ENCODE data around the gene TMOD1.

Gene TMOD1

DNA sequence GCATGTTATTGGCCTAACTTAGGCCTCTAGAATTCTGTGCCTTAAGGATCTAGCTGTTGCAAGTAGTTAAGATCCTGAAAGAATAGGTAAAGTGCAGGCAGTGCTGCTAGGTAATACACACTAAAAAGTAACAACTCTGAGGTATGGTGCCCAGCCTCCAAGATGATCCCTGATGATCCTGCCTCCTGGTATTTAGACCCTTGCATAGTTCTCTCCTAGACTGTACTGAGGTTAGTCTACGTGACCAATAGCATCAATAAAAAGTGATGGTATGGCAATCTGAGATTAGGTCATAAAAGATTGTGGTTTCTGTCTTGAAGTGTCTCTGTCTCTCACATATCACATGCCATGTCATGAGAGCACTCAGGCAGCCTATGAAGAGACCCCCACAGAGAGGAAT lies 122.5 kb downstream of the TMOD1 start:
- no peak for TF ChIP-seq ZNF274 (IDR thresholded peaks at IDR 0.05; ENCODE audit: low read depth, low read length)
- H3K4me3 ChIP-seq (ENCODE audit: low read length): no peak overlapping the region

DNA sequence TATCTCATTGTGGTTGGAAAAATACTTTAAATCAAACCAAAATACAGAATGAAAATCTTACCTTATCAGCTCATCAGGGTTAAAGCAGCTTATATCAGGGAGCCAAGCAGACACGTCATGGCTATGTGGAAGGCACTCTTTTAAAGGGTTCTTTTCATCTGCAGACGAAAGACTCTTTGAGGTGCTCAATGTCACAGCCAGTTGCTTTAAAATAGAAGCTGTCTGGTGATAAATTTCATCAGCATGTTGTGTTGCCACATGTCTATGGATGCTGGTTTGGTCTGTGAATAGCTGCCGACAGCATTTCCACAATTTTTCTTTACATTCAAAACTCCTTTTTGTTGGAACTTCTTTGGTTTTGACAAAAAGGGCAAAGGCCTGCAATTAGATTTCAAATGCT lies 124.2 kb downstream of the TMOD1 start:
- H3K4me3 ChIP-seq (ENCODE audit: low read length): no peak overlapping the region
- no peak for TF ChIP-seq ZNF274 (IDR thresholded peaks at IDR 0.05; ENCODE audit: low read depth, low read length)

DNA sequence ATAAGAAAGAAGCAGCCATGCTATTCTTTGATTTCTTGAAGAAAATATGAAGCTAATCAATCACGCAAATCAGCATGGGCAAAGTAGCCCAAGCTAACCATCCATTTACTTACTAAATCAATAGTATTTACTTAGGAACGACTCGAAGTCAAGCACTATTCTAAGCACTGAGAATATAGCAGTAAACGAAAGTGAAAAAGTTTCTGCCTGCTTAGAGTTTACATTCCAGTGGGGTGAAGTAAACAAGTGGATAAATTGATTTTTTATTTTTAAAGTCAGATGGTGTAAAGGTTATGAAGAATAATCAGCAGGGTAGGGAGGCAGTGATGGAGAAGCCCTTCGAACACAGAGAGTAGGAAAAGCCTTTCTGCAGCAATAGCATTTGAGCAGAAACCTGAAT lies 126.2 kb downstream of the TMOD1 start:
- H3K4me3 ChIP-seq (ENCODE audit: low read length): no peak overlapping the region
- TF ChIP-seq ZNF274 (IDR thresholded peaks at IDR 0.05; ENCODE audit: low read depth, low read length): no peak

DNA sequence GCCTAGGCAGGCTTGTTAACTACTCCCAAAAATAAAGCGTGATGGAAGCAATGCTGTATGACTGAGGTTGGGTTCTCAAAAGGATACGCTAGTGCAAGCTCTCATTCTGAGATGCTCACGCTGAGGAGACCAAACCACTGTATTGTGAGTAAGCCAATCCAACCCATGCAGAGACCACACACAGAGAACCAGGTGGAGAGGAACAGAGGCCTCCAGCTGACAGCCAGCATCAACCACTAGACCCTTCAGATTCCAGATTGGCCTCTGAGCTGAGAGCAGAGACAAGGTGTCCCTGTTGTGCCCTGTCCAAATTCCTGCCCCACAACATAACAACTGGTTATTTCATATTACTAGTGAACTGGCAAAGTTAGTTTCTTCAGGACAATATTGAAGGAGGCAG lies 127.2 kb downstream of the TMOD1 start:
- TF ChIP-seq ZNF274 (IDR thresholded peaks at IDR 0.05; ENCODE audit: low read depth, low read length): no peak
- no peak overlapping the region for H3K4me3 ChIP-seq (ENCODE audit: low read length)

DNA sequence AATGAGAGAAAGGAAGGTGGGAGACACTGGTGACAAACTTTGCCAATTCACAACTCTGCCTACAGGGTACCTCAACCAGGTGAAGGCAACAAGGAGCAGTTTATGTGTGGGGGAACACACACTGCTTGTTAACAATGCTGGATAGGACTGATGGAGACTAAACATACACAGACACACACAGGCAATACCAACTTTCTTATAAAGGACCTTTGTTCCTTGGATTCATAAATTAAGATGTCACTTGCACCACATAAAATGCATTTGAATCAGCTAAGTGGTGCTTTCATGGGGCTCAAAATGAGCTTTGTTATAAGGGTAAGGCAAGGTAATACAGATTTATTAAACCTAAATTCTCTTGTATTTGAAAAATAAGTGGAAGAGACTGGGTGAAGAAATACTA lies 127.7 kb downstream of the TMOD1 start:
- no peak overlapping the region for H3K4me3 ChIP-seq (ENCODE audit: low read length)
- no peak for TF ChIP-seq ZNF274 (IDR thresholded peaks at IDR 0.05; ENCODE audit: low read depth, low read length)

DNA sequence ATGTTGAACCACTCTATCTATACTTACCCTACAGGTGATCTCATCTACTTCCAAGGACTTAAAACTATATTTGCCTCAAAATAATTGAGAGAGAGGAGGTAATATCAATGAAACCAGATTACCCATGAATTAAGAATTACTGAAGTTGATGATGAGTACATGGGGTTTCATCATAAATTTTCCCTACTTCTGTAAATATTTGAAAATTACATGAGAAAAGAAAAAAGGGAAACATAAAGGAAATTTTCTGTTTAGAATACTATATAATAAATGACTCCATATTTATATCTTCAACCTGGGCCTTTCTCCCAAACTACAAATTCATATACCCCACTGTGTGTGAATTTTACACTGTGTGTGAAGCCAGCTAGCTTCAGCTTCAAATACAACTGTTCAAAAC lies 129.1 kb downstream of the TMOD1 start:
- no peak overlapping the region for H3K4me3 ChIP-seq (ENCODE audit: low read length)
- TF ChIP-seq ZNF274 (IDR thresholded peaks at IDR 0.05; ENCODE audit: low read depth, low read length): no peak

DNA sequence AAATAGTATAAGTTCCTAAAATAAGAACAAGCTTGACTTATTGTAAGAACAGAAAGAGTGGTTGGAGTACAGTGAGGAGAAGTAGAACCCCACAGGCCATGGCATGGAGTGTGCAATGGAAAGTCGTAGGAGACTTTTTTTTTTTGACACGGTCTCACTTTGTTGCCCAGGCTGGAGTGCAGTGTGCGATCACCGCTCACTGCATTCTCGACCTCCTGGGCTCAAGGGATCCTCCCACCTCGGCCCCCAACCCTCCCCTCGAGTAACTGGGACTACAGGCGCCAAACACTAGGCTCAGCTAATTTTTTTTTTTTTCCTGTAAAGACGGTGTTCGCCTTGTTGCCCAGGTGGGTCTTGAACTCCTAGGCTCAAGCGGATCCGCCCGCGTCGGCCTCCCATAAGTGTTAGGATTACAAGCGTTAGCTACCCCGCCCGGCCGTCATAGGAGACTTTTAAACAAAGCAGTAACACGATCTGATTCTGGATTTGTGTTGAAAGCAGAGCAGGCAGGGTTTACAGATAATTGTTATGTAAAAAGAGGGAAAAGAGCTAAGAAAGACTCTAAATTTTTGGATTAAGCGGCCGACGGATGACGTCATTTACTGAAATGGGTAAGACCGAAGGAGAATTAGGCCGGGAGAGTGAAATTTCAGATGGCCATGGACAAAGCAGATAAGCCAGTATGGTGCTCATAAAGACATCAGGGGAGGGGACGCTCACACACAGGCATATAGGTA lies 130.9 kb downstream of the TMOD1 start:
- peak overlapping the region; percentile 89 for H3K4me3 ChIP-seq (ENCODE audit: low read length)
- no peak for TF ChIP-seq ZNF274 (IDR thresholded peaks at IDR 0.05; ENCODE audit: low read depth, low read length)

DNA sequence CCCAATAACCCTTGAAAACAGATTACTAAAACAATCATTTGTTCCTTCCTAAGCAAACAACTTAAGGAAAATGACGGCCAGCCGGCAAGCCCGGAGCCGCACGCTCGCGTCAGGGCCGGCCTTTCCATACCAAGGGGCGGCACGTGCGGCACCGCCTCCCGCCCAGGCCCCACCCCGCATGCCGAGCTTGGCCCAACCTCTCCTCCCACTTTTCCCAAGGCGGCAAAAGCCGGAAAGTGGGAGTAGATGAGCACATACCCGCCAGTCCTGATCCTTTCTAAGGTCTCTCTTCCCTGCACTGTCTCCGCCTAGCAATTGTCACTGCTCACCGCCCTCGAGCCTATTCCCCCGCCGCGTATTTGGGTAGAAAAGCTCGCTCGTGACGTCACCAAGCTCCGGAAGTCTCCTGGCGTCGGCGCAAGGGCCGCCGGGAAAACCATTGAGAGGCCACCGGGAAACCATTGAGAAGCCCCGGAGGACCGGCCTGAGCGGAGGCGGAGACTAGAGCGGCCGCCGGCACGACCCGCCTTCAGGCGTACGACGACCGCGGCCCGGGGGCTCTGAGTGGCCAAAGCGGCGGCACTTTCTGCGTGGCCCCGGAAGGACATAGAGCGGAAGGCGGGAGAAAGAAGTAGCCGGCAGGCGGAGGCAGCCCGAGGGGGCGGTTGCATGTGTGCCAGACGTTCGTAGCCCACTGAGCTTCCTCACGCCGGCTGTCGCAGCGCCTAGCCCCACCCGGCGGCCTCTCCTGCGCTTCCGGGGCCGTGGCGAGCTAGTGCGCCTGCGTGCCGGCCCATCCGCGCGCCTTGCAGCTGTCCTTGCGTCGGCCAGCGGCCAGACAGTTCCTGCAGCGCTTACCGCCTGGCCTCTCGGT lies 131.8 kb downstream of the TMOD1 start, which contains the start of the genes NCBP1 and TSTD2:
TSS of gene NCBP1 (plus strand) at position 837 of the 874 bp plus-strand sequence. CDS start 61 bp downstream, outside the sequence.
TSS of gene TSTD2 (minus strand) at position 384 of the 874 bp plus-strand sequence. CDS start 5,806 bp downstream, outside the sequence.
- TF ChIP-seq ZNF274 (IDR thresholded peaks at IDR 0.05; ENCODE audit: low read depth, low read length): no peak
- H3K4me3 ChIP-seq (ENCODE audit: low read length): peak within 1 kb of the TSS; percentile 91

DNA sequence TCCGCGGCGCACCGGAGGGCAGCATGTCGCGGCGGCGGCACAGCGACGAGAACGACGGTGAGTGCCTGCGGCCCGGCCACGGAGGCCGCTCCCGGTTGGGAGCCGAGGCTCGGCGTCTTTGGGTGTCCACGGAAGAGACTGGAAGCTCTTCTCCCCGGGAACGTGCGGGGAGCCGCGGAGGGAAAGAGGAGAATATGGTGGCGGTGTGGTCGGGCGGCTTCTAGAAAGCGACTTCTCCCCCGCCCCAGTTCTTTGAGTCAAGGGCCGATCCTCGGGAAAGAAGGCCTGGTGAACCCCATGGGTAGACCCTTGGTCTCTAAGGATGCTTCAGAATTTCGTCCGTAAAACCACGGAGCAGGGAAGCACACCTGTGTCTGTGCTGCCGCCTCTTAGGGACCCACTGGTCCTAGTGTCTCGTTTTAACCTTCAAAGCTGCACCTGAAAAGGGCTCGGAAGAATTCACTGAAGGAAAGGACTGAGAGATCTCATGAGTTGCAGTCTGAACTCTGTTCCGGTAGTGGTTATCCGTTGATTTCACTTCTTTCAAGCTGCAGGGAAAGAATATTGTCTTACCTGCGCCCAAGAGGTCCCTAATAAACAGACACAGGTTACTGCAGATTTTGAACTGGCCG lies 132.5 kb downstream of the TMOD1 start:
- H3K4me3 ChIP-seq (ENCODE audit: low read length): peak overlapping the region; percentile 91
- TF ChIP-seq ZNF274 (IDR thresholded peaks at IDR 0.05; ENCODE audit: low read depth, low read length): no peak

DNA sequence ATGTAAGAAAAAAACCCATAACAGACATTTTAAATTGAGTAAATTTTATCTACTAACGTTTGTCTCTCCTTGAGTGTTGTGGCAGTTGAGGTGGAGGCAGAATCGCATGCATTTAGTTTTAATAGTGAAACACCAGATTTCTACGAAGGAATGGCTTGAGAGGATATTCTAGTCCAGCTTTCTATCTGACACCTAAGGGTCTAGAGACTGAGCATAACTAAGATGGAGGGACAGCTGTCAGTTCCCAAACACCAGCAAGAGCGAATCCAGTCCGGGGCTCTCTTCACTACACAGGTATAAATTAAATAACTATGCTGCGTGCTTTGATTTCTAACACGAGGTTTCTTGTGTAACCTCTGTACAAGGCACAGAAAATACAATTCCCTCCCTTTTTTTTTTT lies 133.6 kb downstream of the TMOD1 start:
- no peak for TF ChIP-seq ZNF274 (IDR thresholded peaks at IDR 0.05; ENCODE audit: low read depth, low read length)
- peak overlapping the region; percentile 91 for H3K4me3 ChIP-seq (ENCODE audit: low read length)

DNA sequence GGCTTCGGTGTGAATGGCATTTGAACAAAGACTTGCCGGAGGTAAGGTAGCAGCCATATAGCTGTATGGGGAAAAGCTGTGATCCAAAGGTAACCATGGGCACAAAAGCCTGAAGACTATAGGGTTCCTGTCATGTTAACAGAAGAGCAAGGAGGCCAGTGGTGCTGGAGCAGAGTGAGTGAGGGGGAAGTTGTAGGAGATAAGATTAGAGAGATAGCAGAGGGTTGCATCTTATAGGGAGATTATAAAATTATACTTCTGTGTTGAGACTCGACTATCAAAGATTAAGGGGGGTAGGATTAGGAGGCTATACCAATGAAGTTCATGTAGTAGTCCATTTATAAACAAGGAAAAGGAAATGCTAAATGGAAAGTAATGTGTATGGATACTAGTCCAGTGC lies 135.4 kb downstream of the TMOD1 start:
- TF ChIP-seq ZNF274 (IDR thresholded peaks at IDR 0.05; ENCODE audit: low read depth, low read length): no peak

DNA sequence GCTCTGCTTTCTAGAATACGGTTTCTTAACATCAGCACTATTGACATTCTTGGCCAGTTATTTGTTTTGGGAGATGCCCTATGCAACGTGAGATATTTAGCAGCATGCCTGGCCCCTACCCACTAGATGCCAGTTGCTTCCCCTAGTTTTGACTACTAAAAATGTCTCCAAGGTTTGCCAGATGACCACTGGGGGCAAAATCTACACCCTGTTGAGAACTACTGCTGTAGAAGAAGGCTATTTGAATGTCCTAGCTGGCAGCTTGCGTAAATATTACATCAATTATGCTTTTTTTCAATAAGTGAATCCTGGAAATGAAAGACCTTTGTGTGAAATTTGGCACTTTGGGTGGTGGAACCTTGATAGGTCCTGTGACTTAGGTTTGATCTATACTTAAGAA lies 137.2 kb downstream of the TMOD1 start:
- no peak for TF ChIP-seq ZNF274 (IDR thresholded peaks at IDR 0.05; ENCODE audit: low read depth, low read length)
- no peak overlapping the region for H3K4me3 ChIP-seq (ENCODE audit: low read length)

More for the DNA sequence above, 135.4 kb downstream of the TMOD1 start:
- 0 out of 2 replicates have a peak overlapping the region, but pooled peaks have one; percentile 42 for H3K4me3 ChIP-seq (ENCODE audit: low read length)

DNA sequence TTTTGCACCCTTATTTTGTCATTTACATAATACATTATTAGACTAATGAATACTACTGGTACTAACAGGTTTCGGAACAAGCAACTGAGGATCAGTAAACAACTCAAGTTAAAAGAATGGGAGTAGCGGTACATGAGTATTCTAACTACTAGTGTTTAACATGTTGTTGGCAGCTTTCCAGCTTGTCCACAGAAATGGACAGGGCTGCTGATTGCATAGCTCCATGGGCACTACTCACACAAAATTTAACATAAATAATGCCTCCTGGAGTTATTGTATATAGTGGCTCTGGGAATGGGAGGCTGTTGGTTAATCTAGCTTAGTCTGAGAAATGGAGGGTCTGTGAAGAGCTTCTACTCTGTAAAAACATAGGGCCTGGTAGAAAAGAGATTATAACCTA lies 138.9 kb downstream of the TMOD1 start:
- H3K4me3 ChIP-seq (ENCODE audit: low read length): no peak overlapping the region
- TF ChIP-seq ZNF274 (IDR thresholded peaks at IDR 0.05; ENCODE audit: low read depth, low read length): no peak

DNA sequence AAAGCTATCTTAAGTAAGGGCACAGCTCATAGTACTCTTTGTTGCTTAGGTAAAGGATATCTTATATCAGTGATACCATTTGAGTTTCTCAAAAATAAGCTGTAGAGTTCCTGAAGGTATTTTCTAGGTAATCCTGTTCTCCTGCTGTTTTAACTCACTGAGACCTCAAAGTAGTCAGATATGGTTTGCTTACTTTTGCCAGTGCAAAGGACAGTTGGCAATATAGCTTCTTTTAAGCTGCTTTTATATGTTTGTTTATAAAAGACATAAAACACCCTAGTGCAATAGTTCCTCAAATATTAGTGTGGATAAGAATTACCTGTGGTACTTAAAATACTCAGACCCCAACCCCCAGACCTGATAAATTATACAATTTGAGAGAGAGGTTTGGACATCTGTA lies 144.3 kb downstream of the TMOD1 start:
- H3K4me3 ChIP-seq (ENCODE audit: low read length): no peak overlapping the region
- no peak for TF ChIP-seq ZNF274 (IDR thresholded peaks at IDR 0.05; ENCODE audit: low read depth, low read length)
